H1 (cell line): Measurements from ENCODE around the gene ASB1. TPM values are rescaled to one million over a fixed set of nuclear protein-coding genes. Genes with fewer than 3 reads are reported as not detected.
A peak's percentile ranks its signal among the peaks of the same experiment; 100 is the strongest.

ENCODE experiments used
- CTCF ChIA-PET: fragments of 300-600 bp; sonication (Branson Sonifier 250); formaldehyde crosslinking; loops from one replicate; lab custom pipeline; 2021; ENCODE audit not compliant: partially characterized antibody; lab: Charles Lee
- POLR2A ChIA-PET: fragments of 300-600 bp; sonication (Branson Sonifier 250); formaldehyde crosslinking; loops from one replicate; lab custom pipeline; 2021; ENCODE audit warnings: inconsistent platforms; ENCODE audit not compliant: partially characterized antibody; lab: Charles Lee
- DNase-seq, 2 experiments: peaks; one replicate each; pipeline versions ENCODE4 v3.0.0 to v3.0.0-alpha.2; 2010 to 2022; ENCODE audit warnings: low spot score in 2 of 2, low read depth in 1 of 2, mixed read lengths in 1 of 2
- FAIRE-seq: peaks from 2 replicates; lab custom pipeline; 2011; peaks lifted over from hg19 to GRCh38; lab: Jason Lieb, UNC
- H2AFZ ChIP-seq: 2 replicates; pipeline ENCODE4 v1.8.1; 2012; ENCODE audit warnings: low read length, inconsistent platforms
- H2AK5ac ChIP-seq: 2 replicates; pipeline ENCODE4 v1.6.1; 2013; ENCODE audit warnings: low read depth, low read length
- H2BK120ac ChIP-seq: replicated peaks from 2 replicates; pipeline ENCODE3; 2013; ENCODE audit warnings: low read depth, low read length, inconsistent platforms
- H2BK12ac ChIP-seq: 2 replicates; pipeline ENCODE4 v1.6.1; 2013; ENCODE audit warnings: low read depth, low read length
- H2BK15ac ChIP-seq: 2 replicates; pipeline ENCODE4 v1.6.1; 2013; ENCODE audit warnings: low read length
- H2BK20ac ChIP-seq: 2 replicates; pipeline ENCODE4 v1.6.1; 2013; ENCODE audit warnings: low read length
- H2BK5ac ChIP-seq: 2 replicates; pipeline ENCODE4 v1.6.1; 2013; ENCODE audit warnings: low read depth, low read length
- H3K14ac ChIP-seq: 2 replicates; pipeline ENCODE4 v1.6.1; 2013; ENCODE audit warnings: inconsistent platforms; ENCODE audit not compliant: insufficient read length
- H3K18ac ChIP-seq: 2 replicates; pipeline ENCODE4 v1.6.1; 2013; ENCODE audit warnings: low read length; ENCODE audit errors: extremely low read depth
- H3K23ac ChIP-seq: 2 replicates; pipeline ENCODE4 v1.6.1; 2013; ENCODE audit warnings: inconsistent platforms; ENCODE audit not compliant: insufficient read length
- H3K23me2 ChIP-seq: 2 replicates; pipeline ENCODE4 v1.6.1; 2013; ENCODE audit warnings: low read depth, low read length
- H3K27ac ChIP-seq: 2 replicates; pipeline ENCODE4 v1.6.1; 2011; ENCODE audit warnings: low read depth, low read length, inconsistent platforms
- H3K27me3 ChIP-seq, 4 experiments: replicated peaks in 1 of 4; 1 replicate in 1 of 4; 2 replicates in 3 of 4; pipeline versions ENCODE4 v1.6.1 to v1.8.1; 2011 to 2013; ENCODE audit warnings: low read length in 3 of 4, mild to moderate bottlenecking in 3 of 4, inconsistent platforms in 2 of 4, mixed read lengths in 2 of 4, moderate library complexity in 1 of 4; ENCODE audit not compliant: control insufficient read depth in 3 of 4, insufficient read depth in 3 of 4; ENCODE audit errors: extremely low read depth in 1 of 4
- H3K36me3 ChIP-seq, 4 experiments: 2 replicates each; pipeline versions ENCODE4 v1.6.1 to v1.8.1; 2011 to 2013; ENCODE audit warnings: mild to moderate bottlenecking in 4 of 4, low read length in 3 of 4, moderate library complexity in 2 of 4, control low read depth in 1 of 4, inconsistent platforms in 1 of 4; ENCODE audit not compliant: insufficient read depth in 4 of 4, control insufficient read depth in 2 of 4
- H3K4ac ChIP-seq: replicated peaks from 2 replicates; pipeline ENCODE3; 2013; ENCODE audit warnings: low read length, low read depth, mixed read lengths, inconsistent platforms; ENCODE audit not compliant: insufficient read length
- H3K4me1 ChIP-seq, 4 experiments: replicated peaks in 1 of 4; 1 replicate in 1 of 4; 2 replicates in 3 of 4; pipeline versions ENCODE4 v1.6.1 to v1.8.1; 2011 to 2013; ENCODE audit warnings: low read length in 3 of 4, inconsistent platforms in 2 of 4, mixed read lengths in 1 of 4; ENCODE audit not compliant: insufficient read depth in 4 of 4, control insufficient read depth in 3 of 4
- H3K4me2 ChIP-seq, 2 experiments: 2 replicates each; pipeline versions ENCODE4 v1.6.1 to v1.8.1; 2011 to 2013; ENCODE audit warnings: low read depth in 2 of 2, low read length in 2 of 2, control low read depth in 1 of 2, inconsistent platforms in 1 of 2, mild to moderate bottlenecking in 1 of 2; ENCODE audit not compliant: insufficient read depth in 1 of 2
- H3K4me3 ChIP-seq, 4 experiments: fragments of 200-600, 300-600 bp in 1 of 4; sonication (generic), shearing (Covaris generic), sonication (Bioruptor Twin) in 1 of 4; 2 replicates each; pipeline versions ENCODE4 v1.5.1 to v1.8.1; 2011 to 2016; ENCODE audit warnings: low read length in 4 of 4, low read depth in 3 of 4, control low read depth in 2 of 4, inconsistent platforms in 2 of 4, mild to moderate bottlenecking in 2 of 4, mixed read lengths in 1 of 4, moderate library complexity in 1 of 4; ENCODE audit not compliant: insufficient read depth in 2 of 4; ENCODE audit errors: extremely low read depth in 1 of 4
- H3K56ac ChIP-seq: replicated peaks from 2 replicates; pipeline ENCODE3; 2013; ENCODE audit warnings: low read depth, mild to moderate bottlenecking, mixed read lengths, low read length, inconsistent platforms; ENCODE audit not compliant: insufficient read length
- H3K79me1 ChIP-seq: 2 replicates; pipeline ENCODE4 v1.6.1; 2013; ENCODE audit warnings: low read depth, low read length, control low read depth
- H3K79me2 ChIP-seq, 2 experiments: 2 replicates each; pipeline versions ENCODE4 v1.6.1 to v1.8.1; 2012 to 2013; ENCODE audit warnings: low read length in 2 of 2, mild to moderate bottlenecking in 2 of 2, inconsistent platforms in 1 of 2; ENCODE audit not compliant: insufficient read depth in 2 of 2, control insufficient read depth in 1 of 2
- H3K9ac ChIP-seq, 4 experiments: replicated peaks in 1 of 4; 1 replicate in 1 of 4; 2 replicates in 3 of 4; pipeline versions ENCODE4 v1.6.1 to v1.8.1; 2011 to 2013; ENCODE audit warnings: low read depth in 3 of 4, low read length in 3 of 4, control low read depth in 2 of 4, mild to moderate bottlenecking in 2 of 4, moderate library complexity in 2 of 4, inconsistent platforms in 1 of 4; ENCODE audit errors: extremely low read depth in 1 of 4
- H3K9me3 ChIP-seq, 2 experiments: 2 replicates each; pipeline versions ENCODE4 v1.6.1 to v1.8.1; 2012 to 2013; ENCODE audit warnings: mild to moderate bottlenecking in 2 of 2, moderate library complexity in 2 of 2, control low read depth in 1 of 2, inconsistent platforms in 1 of 2, low read depth in 1 of 2, low read length in 1 of 2, mixed read lengths in 1 of 2; ENCODE audit not compliant: insufficient read depth in 2 of 2
- H4K20me1 ChIP-seq, 2 experiments: replicated peaks in 1 of 2; 2 replicates each; pipeline versions ENCODE3 to v1.8.1; 2011 to 2013; ENCODE audit warnings: inconsistent platforms in 2 of 2, low read length in 2 of 2, mild to moderate bottlenecking in 1 of 2; ENCODE audit not compliant: insufficient read depth in 2 of 2, control insufficient read depth in 1 of 2
- H4K5ac ChIP-seq: 2 replicates; pipeline ENCODE4 v1.6.1; 2013; ENCODE audit warnings: low read length, low read depth, mixed read lengths, inconsistent platforms; ENCODE audit not compliant: insufficient read length
- H4K8ac ChIP-seq: 2 replicates; pipeline ENCODE4 v1.8.0; 2013; ENCODE audit warnings: mild to moderate bottlenecking, moderate library complexity, low read length, inconsistent platforms; ENCODE audit not compliant: insufficient read depth; ENCODE audit errors: extremely low read depth
- H4K91ac ChIP-seq: replicated peaks from 2 replicates; pipeline ENCODE3; 2013; ENCODE audit warnings: low read length, mixed read lengths, inconsistent platforms; ENCODE audit not compliant: insufficient read length
- CBX8 ChIP-seq: fragments of 300-800, 300-1000 bp; sonication (generic); IDR thresholded peaks from 2 replicates; pipeline ENCODE4 v1.7.1; 2016; ENCODE audit warnings: low read depth, low read length, borderline replicate concordance
- CTBP2 ChIP-seq: IDR thresholded peaks from 2 replicates; pipeline ENCODE4 v1.7.0; 2011; ENCODE audit warnings: borderline replicate concordance, mild to moderate bottlenecking, moderate library complexity, mixed read lengths, low read length; ENCODE audit not compliant: insufficient read depth, insufficient read length
- EGR1 ChIP-seq: IDR thresholded peaks from 2 replicates; pipeline ENCODE4 v1.6.1; 2011; ENCODE audit warnings: low read depth, low read length, borderline replicate concordance
- EP300 ChIP-seq, 2 experiments: IDR thresholded peaks; 1 replicate in 1 of 2; 2 replicates in 1 of 2; pipeline ENCODE4 v1.6.1; 2011 to 2012; ENCODE audit warnings: low read depth in 2 of 2, low read length in 2 of 2, mild to moderate bottlenecking in 2 of 2, borderline replicate concordance in 1 of 2, inconsistent platforms in 1 of 2, moderate library complexity in 1 of 2
- EZH2 ChIP-seq: fragments of 200-600 bp; sonication (generic); IDR thresholded peaks from 2 replicates; pipeline ENCODE4 v1.7.1; 2012; ENCODE audit warnings: low read depth, mild to moderate bottlenecking, moderate library complexity, low read length, inconsistent platforms; ENCODE audit not compliant: severe bottlenecking
- GABPA ChIP-seq: IDR thresholded peaks from 2 replicates; pipeline ENCODE4 v1.6.1; 2011; ENCODE audit warnings: mild to moderate bottlenecking, low read length, moderate library complexity, borderline replicate concordance; ENCODE audit not compliant: insufficient read depth
- KDM4A ChIP-seq: IDR thresholded peaks from one replicate; pipeline ENCODE4 v1.7.1; 2012; ENCODE audit warnings: low read depth, mild to moderate bottlenecking, moderate library complexity, low read length, inconsistent platforms; ENCODE audit not compliant: severe bottlenecking
- SIX5 ChIP-seq: IDR thresholded peaks from 2 replicates; pipeline ENCODE4 v1.6.1; 2011; ENCODE audit warnings: mild to moderate bottlenecking, low read depth, low read length
- YY1 ChIP-seq: IDR thresholded peaks from 2 replicates; pipeline ENCODE4 v1.6.1; 2011; ENCODE audit warnings: low read depth, mild to moderate bottlenecking, low read length
- WGBS, 2 experiments: shearing (Covaris generic) in 1 of 2; methylation state at CpG; one replicate each; pipeline versions ENCODE4 v1.1.6 to v1.1.7; 2013 to 2015; ENCODE audit warnings: low lambda C conversion rate in 2 of 2, mixed read lengths in 2 of 2, inconsistent platforms in 1 of 2, low coverage in 1 of 2, missing lambda C conversion rate in 1 of 2; ENCODE audit not compliant: insufficient replicate concordance in 2 of 2, insufficient coverage in 1 of 2, insufficient read length in 1 of 2; ENCODE audit errors: extremely low coverage in 1 of 2, missing lambda C conversion rate in 1 of 2; 5-methylcytosine and 5-hydroxymethylcytosine counted together
- polyA plus RNA-seq, 7 experiments: library from polyadenylated mRNA; depleted of rRNA in 3 of 7; stranded (reverse) in 5 of 7; unstranded in 2 of 7; fragments of >200 nt in 5 of 7; fragments of 200-250 nt in 2 of 7; gene quantifications; 1 replicate in 5 of 7; 2 replicates in 1 of 7; 4 replicates in 1 of 7; pipeline versions ENCODE4 v1.2.1 to v1.2.3, GENCODE V29; 2011 to 2013; ENCODE audit warnings: missing spikeins in 2 of 7, mixed read lengths in 2 of 7
- total RNA-seq: library from RNA; stranded (reverse); fragmentation: NEBNext Ultra II Directional; extraction: Animal tissue kit (Norgen Biotek cat#: 25700); gene quantifications from 2 replicates; pipeline ENCODE4 v1.2.1, GENCODE V29; 2021
- TF ChIP-seq, protein P1 (sequence below): IDR thresholded peaks from 2 replicates; pipeline ENCODE4 v1.6.1; 2011; ENCODE audit warnings: low read length, improper control_type of control experiment

ASB1 gene
- total and polyA plus RNA-seq, 2 of the 8 experiments (the other 6 are each of a cell fraction or from before 2014, with no cell fraction given): 24.1 to 36.0 TPM

DNA sequence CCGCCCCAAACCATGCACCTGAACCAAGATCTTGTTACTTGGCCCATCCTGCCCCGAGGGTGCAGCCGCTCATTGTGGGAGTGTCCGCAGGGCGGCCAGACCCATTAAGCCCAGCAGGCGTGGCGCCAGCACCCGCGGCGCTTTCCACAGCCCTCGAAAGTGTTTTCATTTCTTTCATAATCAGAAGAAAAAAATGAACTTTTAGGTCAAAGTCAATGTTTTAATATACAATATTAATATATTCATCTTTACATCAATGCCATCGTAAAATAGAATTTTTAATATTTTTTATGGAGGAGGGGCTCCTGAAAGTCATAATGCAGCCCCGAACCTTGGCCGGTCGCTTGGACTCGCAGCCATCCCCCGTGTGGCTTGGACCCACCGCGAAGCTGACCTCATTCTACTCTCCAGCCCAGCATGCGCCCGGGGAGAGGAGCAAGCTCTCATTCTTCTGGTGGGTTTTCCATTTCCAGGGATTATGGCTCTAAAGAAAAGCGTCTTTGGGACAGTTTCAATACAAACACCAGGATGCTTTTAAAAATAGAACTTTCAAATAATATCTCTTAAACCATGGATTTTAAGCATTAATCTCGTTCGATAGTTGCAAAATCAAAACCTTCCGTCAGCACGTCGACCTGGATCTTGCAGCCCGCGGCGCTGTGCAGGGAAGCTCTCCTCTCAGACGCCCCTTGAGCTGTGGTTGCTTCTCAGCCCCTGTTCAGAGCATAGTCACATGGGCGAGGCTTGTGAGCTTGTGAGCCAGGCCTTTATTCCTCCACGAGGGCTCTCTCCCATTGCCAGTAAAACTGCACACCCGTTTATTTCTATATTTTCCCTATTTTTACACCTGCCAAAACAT lies 17.2 kb upstream of the ASB1 start:
- DNase-seq (no peak), FAIRE-seq (no peak)
- H3K27me3 ChIP-seq: no peaks in the 10 kb centered on the region
- no peaks in the 10 kb centered on the region for H3K79me2 ChIP-seq
- peaks cover 0 to 8% (median 4%) of the 10 kb centered on the region in 4 experiments; a peak in 5 of 7 replicates for H3K4me1 ChIP-seq
- no peak overlapping the region for H4K91ac ChIP-seq
- H3K9ac ChIP-seq: no peak overlapping the region
- no peak overlapping the region for H3K4me2 ChIP-seq
- no peaks in the 10 kb centered on the region for H3K79me1 ChIP-seq
- H2BK12ac ChIP-seq: 0 out of 2 replicates have a peak overlapping the region, but pooled peaks have one; percentile 3
- WGBS, 2 experiments: 91% methylated on average over 34 of the region's 34 CpGs; no CpG with 5 or more reads in 1 of the 2 experiments
- H4K20me1 ChIP-seq: no peaks in the 10 kb centered on the region
- no peaks in the 10 kb centered on the region for H3K23me2 ChIP-seq
- no peak overlapping the region for H2BK15ac ChIP-seq
- no peak overlapping the region for H3K23ac ChIP-seq
- H3K4me3 ChIP-seq: no peak overlapping the region
- H3K18ac ChIP-seq: no peak overlapping the region
- H3K27ac ChIP-seq: no peak overlapping the region
- no peak overlapping the region for H2BK120ac ChIP-seq
- no peak overlapping the region for H2AFZ ChIP-seq
- no peak overlapping the region for H3K14ac ChIP-seq
- H3K36me3 ChIP-seq: no peaks in the 10 kb centered on the region
- no peak overlapping the region for H4K8ac ChIP-seq
- peak overlapping the region; percentile 32 for H3K56ac ChIP-seq
- ChIA-PET CTCF (interaction anchor here (1.2 to 2.0 kb wide), 4 partner anchors 13 to 52 kb away, joined by 3 to 7 read pairs (median 5); no protein-coding TSS in a partner anchor), POLR2A (interaction anchor here (1.2 to 1.9 kb wide), 3 partner anchors 11 to 120 kb away, joined by 3 to 5 read pairs (median 3); no protein-coding TSS in a partner anchor)
- H3K4ac ChIP-seq: no peak overlapping the region
- H4K5ac ChIP-seq: no peak overlapping the region
- no peak overlapping the region for H2BK20ac ChIP-seq
- H3K9me3 ChIP-seq: no peaks in the 10 kb centered on the region
- H2AK5ac ChIP-seq: no peak overlapping the region
- H2BK5ac ChIP-seq: no peak overlapping the region
- TF ChIP-seq EP300 (IDR thresholded peaks at IDR 0.05; ENCODE audit: borderline replicate concordance in 1 of 2, low read depth in 2 of 2, low read length in 2 of 2): no peak
- no peak for TF ChIP-seq CBX8
- TF ChIP-seq KDM4A: no peak
- no peak for TF ChIP-seq EZH2
- no peak for TF ChIP-seq EGR1
- no peak for TF ChIP-seq SIX5
- TF ChIP-seq YY1: no peak
- no peak for TF ChIP-seq CTBP2
- no peak for TF ChIP-seq GABPA
- TF ChIP-seq, protein P1, sequence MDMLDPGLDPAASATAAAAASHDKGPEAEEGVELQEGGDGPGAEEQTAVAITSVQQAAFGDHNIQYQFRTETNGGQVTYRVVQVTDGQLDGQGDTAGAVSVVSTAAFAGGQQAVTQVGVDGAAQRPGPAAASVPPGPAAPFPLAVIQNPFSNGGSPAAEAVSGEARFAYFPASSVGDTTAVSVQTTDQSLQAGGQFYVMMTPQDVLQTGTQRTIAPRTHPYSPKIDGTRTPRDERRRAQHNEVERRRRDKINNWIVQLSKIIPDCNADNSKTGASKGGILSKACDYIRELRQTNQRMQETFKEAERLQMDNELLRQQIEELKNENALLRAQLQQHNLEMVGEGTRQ: no peak
